Activated CD8-positive, alpha-beta T cell treated with anti-CD3 and anti-CD28 coated beads for 36 hours (primary cell): ENCODE results near the gene HCK. TPM values are rescaled to one million over a fixed set of nuclear protein-coding genes. Genes with fewer than 3 reads are reported as not detected.

Source experiments
- ATAC-seq: fragments of 200-7000 bp; cut with Tn5 transposase; one replicate; pipeline ENCODE4 v1.10.0; 2021; ENCODE audit warnings: mild to moderate bottlenecking, moderate library complexity
- CTCF ChIA-PET: fragments of 350-600 bp; sonication (Branson Sonifier 250); formaldehyde crosslinking; loops from one replicate; lab custom pipeline; 2021; ENCODE audit warnings: antibody characterized with exemption; lab: Charles Lee
- POLR2A ChIA-PET: fragments of 350-600 bp; sonication (Branson Sonifier 250); formaldehyde crosslinking; loops from one replicate; lab custom pipeline; 2021; ENCODE audit warnings: antibody characterized with exemption; lab: Charles Lee
- DNase-seq: peaks from one replicate; pipeline ENCODE4 v3.0.0-alpha.2; 2020
- H3K27ac Mint-ChIP-seq: one replicate; pipeline ENCODE4 v1.8.0; 2021; ENCODE audit warnings: mild to moderate bottlenecking, mixed read lengths
- H3K27me3 Mint-ChIP-seq: one replicate; pipeline ENCODE4 v1.8.0; 2021; ENCODE audit warnings: mixed read lengths
- H3K36me3 Mint-ChIP-seq: one replicate; pipeline ENCODE4 v1.8.0; 2021; ENCODE audit warnings: low read depth, mixed read lengths
- H3K4me1 Mint-ChIP-seq: one replicate; pipeline ENCODE4 v1.8.0; 2021; ENCODE audit warnings: low read depth, mixed read lengths
- H3K4me3 Mint-ChIP-seq: one replicate; pipeline ENCODE4 v1.8.0; 2021; ENCODE audit warnings: mild to moderate bottlenecking, moderate library complexity, mixed read lengths
- H3K9me3 Mint-ChIP-seq: one replicate; pipeline ENCODE4 v1.8.0; 2021; ENCODE audit warnings: mixed read lengths
- intact Hi-C: fragments of 100-400 bp; cut with micrococcal nuclease; formaldehyde crosslinking; loops from one replicate; pipeline ENCODE4 v1.10.0; 2022
- total RNA-seq, 2 experiments: library from RNA; stranded (reverse); gene quantifications; one replicate each; pipeline ENCODE4 v1.2.3, GENCODE V29; 2021
- TF ChIP-seq, protein P1 (sequence below): fragments of 200-600 bp; IDR thresholded peaks from one replicate; pipeline ENCODE4 v1.8.0; 2022; ENCODE audit warnings: antibody characterized with exemption, mild to moderate bottlenecking

The HCK gene
- total RNA-seq, 2 experiments from 2014 or later: not detected

DNA sequence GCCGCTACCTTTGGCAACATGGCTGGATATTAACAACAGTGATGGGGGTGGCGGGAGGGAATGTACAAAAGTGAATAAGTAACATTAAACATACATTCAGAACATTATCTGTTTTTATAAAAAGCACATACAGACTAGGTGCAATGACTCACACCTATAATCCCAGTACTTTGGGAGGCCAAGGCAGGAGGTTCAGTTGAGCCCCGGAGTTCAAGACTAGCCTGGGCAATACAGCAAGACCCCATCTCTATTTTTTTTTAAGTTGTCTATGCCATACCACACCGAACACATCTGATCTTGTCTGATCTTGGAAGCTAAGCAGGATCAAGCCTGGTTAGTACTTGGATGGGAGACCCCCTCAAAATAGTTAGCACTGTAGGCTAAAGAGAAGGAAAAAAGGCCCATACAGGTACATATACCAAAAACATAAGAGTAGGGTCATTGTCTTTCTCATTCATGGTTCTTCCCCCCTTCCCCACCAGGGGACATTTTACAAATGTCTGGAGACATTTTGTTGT is 1.7 kb upstream of the HCK start:
- intact Hi-C loops: no loop called here
- peaks cover 15% of the 10 kb centered on the region for H3K4me1 Mint-ChIP-seq
- H3K27me3 Mint-ChIP-seq: peaks cover 50% of the 10 kb centered on the region
- CTCF ChIA-PET: no interaction called here
- H3K27ac Mint-ChIP-seq: no peak overlapping the region
- H3K9me3 Mint-ChIP-seq: no peaks in the 10 kb centered on the region
- DNase-seq: no peak
- H3K36me3 Mint-ChIP-seq: no peaks in the 10 kb centered on the region
- ATAC-seq: no peak
- TF ChIP-seq, protein P1, sequence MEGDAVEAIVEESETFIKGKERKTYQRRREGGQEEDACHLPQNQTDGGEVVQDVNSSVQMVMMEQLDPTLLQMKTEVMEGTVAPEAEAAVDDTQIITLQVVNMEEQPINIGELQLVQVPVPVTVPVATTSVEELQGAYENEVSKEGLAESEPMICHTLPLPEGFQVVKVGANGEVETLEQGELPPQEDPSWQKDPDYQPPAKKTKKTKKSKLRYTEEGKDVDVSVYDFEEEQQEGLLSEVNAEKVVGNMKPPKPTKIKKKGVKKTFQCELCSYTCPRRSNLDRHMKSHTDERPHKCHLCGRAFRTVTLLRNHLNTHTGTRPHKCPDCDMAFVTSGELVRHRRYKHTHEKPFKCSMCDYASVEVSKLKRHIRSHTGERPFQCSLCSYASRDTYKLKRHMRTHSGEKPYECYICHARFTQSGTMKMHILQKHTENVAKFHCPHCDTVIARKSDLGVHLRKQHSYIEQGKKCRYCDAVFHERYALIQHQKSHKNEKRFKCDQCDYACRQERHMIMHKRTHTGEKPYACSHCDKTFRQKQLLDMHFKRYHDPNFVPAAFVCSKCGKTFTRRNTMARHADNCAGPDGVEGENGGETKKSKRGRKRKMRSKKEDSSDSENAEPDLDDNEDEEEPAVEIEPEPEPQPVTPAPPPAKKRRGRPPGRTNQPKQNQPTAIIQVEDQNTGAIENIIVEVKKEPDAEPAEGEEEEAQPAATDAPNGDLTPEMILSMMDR: no peak
- POLR2A ChIA-PET: no interaction called here
- H3K4me3 Mint-ChIP-seq: no peak overlapping the region

DNA sequence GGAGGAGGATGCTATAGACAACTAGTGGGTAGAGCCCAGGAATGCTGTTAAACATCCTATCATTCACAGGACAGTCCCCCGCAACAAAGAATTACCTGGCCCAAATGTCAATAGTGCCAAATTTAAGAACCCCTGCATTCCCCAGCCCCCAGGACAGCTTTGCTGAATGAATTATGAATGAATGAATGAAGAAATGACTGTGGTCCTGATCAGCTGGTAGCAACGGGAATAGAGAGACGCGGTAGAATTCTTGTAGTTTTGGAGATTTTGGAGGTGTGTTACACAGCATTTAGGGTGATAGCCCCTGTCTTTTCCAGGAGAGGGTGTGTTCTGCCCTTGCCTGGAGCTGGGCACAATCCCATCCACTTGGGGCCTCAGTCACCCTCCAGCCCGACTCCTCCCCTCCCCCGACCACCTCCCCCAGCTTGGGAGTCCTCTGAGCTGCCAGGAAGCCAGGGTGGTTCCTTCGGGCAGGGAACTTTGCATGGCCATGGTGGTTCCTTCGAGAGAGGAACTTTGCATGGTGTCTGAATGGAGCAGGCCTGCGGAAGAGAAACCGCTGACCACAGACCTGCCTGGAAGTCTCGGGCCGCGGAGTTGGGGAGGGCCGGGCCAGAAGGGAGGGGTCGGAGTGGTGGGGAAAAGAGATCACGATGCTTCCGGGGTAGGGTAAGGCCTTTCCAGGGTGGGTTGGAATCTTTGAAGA is 1.0 kb upstream of the HCK start:
- intact Hi-C loops: no loop called here
- Mint-ChIP-seq H3K27ac (no peak overlapping the region), H3K36me3 (no peaks in the 10 kb centered on the region), H3K9me3 (no peaks in the 10 kb centered on the region), H3K27me3 (peaks cover 50% of the 10 kb centered on the region), H3K4me1 (peaks cover 15% of the 10 kb centered on the region), H3K4me3 (no peak overlapping the region)
- TF ChIP-seq, protein P1: no peak
- CTCF ChIA-PET: no interaction called here
- ATAC-seq (no peak), DNase-seq (no peak)
- POLR2A ChIA-PET: no interaction called here

DNA sequence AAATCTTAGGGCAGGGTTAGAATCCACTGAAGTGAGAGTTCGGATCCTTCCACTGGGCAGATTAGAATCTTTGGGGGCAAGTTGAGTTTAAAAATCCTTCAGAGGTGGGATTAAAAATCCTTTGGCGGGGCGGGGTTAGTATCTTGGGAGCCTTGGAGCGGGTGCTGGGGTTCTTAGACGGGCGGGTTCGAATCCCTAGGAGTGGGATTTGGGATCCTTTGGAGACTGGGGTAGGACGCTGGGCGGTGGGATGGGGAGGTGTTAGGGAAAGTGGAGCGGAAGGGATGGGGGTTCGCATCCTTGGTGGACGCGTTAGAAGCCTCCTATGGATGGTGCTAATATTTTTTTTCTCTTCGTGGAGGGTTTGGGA is 337 bp upstream of the HCK start:
- CTCF ChIA-PET: interaction anchor here (2.3 kb wide), 1 partner anchor 20 kb away, joined by 7 read pairs; no protein-coding TSS in a partner anchor

DNA sequence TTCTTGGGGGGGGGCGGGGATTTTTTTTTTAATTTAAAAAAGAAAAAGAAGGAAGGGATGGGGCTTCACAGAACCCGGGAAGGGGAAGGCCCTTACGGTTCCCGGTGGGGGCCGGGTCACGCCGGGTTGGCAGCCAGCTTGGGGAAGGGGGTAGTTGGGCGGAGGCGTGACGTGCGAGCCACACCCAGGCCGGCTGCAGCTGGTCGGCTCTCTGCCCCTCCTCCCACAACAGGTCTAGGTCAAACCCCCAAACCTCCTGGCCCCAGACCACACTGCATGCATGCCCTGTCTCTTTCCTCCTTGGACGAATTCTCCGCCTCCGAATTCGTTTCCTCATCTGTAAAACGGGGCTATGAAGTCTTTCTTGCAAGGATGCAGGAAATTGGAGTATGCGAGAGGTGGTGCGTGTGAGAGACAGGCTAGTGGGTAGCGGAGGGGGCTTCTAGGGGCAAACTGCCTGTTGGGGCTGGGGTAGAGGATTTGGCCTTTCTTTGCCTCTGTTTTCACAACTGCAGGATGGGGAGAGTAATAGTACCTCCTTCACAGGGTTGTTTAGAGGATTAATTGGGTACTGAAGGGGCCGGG is 828 bp downstream of the HCK start:
- TF ChIP-seq, protein P1: no peak
- DNase-seq (no peak), ATAC-seq (no peak)
- H3K4me1 Mint-ChIP-seq: peaks cover 15% of the 10 kb centered on the region
- peaks cover 44% of the 10 kb centered on the region for H3K27me3 Mint-ChIP-seq
- H3K9me3 Mint-ChIP-seq: no peaks in the 10 kb centered on the region
- H3K27ac Mint-ChIP-seq: no peak overlapping the region
- POLR2A ChIA-PET: no interaction called here
- intact Hi-C loops: no loop called here
- H3K36me3 Mint-ChIP-seq: no peaks in the 10 kb centered on the region
- H3K4me3 Mint-ChIP-seq: no peak overlapping the region
- CTCF ChIA-PET: interaction anchor here (2.3 kb wide), 1 partner anchor 21 kb away, joined by 7 read pairs; no protein-coding TSS in a partner anchor

More for the DNA sequence above, 337 bp upstream of the HCK start:
- no peaks in the 10 kb centered on the region for H3K9me3 Mint-ChIP-seq
- peaks cover 47% of the 10 kb centered on the region for H3K27me3 Mint-ChIP-seq
- intact Hi-C loops: no loop called here
- H3K4me1 Mint-ChIP-seq: peaks cover 15% of the 10 kb centered on the region
- ATAC-seq (no peak), DNase-seq (no peak)
- POLR2A ChIA-PET: no interaction called here
- TF ChIP-seq, protein P1: no peak
- H3K36me3 Mint-ChIP-seq: no peaks in the 10 kb centered on the region
- H3K27ac Mint-ChIP-seq: no peak overlapping the region
- H3K4me3 Mint-ChIP-seq: peak overlapping the region; percentile 35

DNA sequence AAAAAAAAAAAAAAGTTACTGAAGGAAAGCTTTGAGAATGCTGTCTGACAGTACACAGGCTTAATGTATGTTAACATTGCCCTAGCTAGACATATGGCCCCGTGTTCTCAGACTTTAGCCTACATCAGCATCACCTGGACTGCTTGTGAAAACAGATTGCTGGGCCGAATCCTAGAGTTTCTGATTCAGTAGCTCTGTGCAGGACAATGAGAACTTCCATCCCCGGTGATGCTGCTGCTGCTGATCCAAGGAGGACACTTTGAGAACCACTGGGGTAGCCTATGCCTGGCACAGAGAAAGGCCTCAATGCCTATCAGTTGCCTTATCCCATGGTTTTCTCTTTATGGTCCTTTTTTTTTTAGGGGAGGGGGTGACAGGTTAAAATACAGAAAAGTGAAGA is 1.6 kb downstream of the HCK start:
- Mint-ChIP-seq H3K36me3 (no peaks in the 10 kb centered on the region), H3K4me3 (no peak overlapping the region), H3K9me3 (no peaks in the 10 kb centered on the region), H3K4me1 (peaks cover 15% of the 10 kb centered on the region), H3K27ac (no peak overlapping the region), H3K27me3 (peaks cover 45% of the 10 kb centered on the region)
- ATAC-seq: no peak
- intact Hi-C loops: no loop called here
- DNase-seq: no peak
- CTCF ChIA-PET: interaction anchor here (2.3 kb wide), 1 partner anchor 22 kb away, joined by 7 read pairs; no protein-coding TSS in a partner anchor
- POLR2A ChIA-PET: no interaction called here
- TF ChIP-seq, protein P1: no peak
